AG10803 (cell line): ENCODE results near the gene RAD51D.
"Not testable (repeated sequence)": the region's sequence is repeated elsewhere in the genome, so short reads cannot be mapped to it uniquely, and the experiment has no call there.

Experiments
- DNase-seq: peaks from one replicate; pipeline ENCODE4 v3.0.0; 2010; ENCODE audit warnings: low read depth
- H3K4me3 ChIP-seq: 2 replicates; pipeline ENCODE4 v1.5.1; 2011; ENCODE audit warnings: mild to moderate bottlenecking, low read length, control low read depth
- TF ChIP-seq, protein P1 (sequence below): conservative IDR thresholded peaks from 2 replicates; pipeline ENCODE4 v1.5.1; 2011; ENCODE audit warnings: mild to moderate bottlenecking, low read length, control low read depth, inconsistent platforms

The RAD51D gene

DNA sequence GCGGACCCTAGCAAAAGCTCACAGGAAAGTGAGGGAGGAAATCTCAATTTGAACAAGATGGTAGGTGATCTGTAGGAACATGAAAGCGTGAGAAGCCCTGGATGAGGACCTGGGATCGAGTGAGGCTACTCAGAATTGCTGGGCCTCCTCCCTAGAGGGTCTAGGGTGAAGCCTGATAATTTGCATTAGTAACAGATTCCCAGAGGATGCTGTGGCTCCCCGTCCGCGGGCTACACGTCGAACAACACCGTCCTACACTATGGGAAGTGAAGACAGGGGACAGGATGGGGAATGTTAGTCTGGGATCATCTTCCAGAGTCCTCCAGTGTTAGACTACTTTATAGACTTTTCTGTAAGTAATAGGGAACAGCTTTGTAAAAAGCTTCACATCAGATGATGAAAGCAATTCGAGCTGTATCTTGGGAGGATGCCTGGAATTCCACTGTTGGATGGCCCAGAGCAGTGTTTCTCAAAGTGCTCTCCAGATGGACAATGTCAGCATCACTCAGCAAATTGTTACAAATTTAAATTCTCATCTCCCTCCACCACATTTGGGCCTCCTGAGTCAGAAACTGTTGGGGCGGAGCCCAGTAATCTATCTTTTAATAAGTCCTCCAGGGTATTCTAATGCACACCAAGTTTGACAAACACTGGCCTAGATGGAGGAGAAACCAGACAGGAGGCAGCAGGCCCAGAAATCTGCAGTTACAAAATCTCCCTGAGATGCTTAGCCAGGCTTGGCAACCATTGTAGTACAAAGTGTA, 8.3 kb upstream of the RAD51D start:
- peak; percentile 96 for DNase-seq
- TF ChIP-seq, protein P1, sequence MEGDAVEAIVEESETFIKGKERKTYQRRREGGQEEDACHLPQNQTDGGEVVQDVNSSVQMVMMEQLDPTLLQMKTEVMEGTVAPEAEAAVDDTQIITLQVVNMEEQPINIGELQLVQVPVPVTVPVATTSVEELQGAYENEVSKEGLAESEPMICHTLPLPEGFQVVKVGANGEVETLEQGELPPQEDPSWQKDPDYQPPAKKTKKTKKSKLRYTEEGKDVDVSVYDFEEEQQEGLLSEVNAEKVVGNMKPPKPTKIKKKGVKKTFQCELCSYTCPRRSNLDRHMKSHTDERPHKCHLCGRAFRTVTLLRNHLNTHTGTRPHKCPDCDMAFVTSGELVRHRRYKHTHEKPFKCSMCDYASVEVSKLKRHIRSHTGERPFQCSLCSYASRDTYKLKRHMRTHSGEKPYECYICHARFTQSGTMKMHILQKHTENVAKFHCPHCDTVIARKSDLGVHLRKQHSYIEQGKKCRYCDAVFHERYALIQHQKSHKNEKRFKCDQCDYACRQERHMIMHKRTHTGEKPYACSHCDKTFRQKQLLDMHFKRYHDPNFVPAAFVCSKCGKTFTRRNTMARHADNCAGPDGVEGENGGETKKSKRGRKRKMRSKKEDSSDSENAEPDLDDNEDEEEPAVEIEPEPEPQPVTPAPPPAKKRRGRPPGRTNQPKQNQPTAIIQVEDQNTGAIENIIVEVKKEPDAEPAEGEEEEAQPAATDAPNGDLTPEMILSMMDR, result no peak
- no peak overlapping the region for H3K4me3 ChIP-seq

- no peak for DNase-seq
These were observed 1.7 kb upstream of the RAD51D start, which contains the start of gene FNDC8 for GRCh38 chr17:35121315-35121714. TSS of gene FNDC8 (plus strand) at chr17:35121615. CDS start at chr17:35121694, 79 bp downstream.

GRCh38 chr17:35117984-35118383, 1.7 kb downstream of the RAD51D start:
- H3K4me3 ChIP-seq, result no peak overlapping the region
- TF ChIP-seq, protein P1, result peak; percentile 39; the same call in 1 of the 2 replicates
- DNase-seq, result peak; percentile 45

More at GRCh38 chr17:35121315-35121714, 1.7 kb upstream of the RAD51D start, which contains the start of gene FNDC8:
- H3K4me3 ChIP-seq, result no peak within 1 kb of the TSS
- TF ChIP-seq, protein P1, result no peak

GRCh38 chr17:35116845-35117244, 2.8 kb downstream of the RAD51D start:
- TF ChIP-seq, protein P1, result no peak
- DNase-seq, result no peak
- H3K4me3 ChIP-seq, result no peak overlapping the region

- not testable (repeated sequence) for DNase-seq, H3K4me3 ChIP-seq
These were observed 8.9 kb downstream of the RAD51D start for GRCh38 chr17:35110791-35111190.

DNA sequence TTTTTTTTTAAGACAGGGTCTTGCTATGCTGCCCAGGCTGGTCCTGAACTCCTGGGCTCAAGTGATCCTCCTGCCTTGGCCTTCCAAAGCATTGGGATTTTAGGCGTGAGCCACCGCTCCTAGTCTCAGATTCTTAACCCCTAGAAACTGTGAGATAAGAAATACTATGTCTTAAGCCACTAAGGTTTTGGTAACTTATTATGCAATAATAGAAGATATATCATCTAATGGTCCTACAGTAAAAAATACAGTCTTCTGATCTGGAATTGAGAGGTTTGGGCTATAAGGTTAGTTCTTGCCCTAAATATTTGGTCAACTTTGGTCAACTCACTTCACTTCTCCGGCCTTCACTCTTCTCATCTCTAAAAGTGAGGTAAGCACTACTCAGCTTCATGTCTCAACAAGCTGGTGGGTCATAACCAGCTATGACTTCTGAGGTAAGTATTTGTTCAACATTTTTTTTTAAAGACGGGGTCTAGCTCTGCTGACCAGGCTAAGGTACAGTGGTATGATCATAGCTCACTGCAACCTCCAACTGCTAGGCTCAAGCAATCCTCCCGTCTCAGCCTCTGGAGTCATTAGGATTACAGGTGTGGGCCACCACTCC, 14.7 kb downstream of the RAD51D start:
- no peak for DNase-seq
- TF ChIP-seq, protein P1, result no peak
- no peak overlapping the region for H3K4me3 ChIP-seq

GRCh38 chr17:35103271-35103670, 16.4 kb downstream of the RAD51D start:
- H3K4me3 ChIP-seq, result no peak overlapping the region
- DNase-seq, result no peak
- TF ChIP-seq, protein P1, result no peak
